ENCODE results near the gene KRR1.

- TF ChIP-seq CTCF (IDR thresholded peaks at IDR 0.05; ENCODE audit: low read depth, low read length) (no peak), EZH2phosphoT487 (IDR thresholded peaks at IDR 0.05; ENCODE audit: low read depth) (no peak)
Measured at GRCh38 chr12:75550401-75551240, 39.2 kb upstream of the KRR1 start.

Data from OCI-LY3 (cell line).